ENCODE measurements around the gene ATP9A.
"Not testable (repeated sequence)": the region's sequence is repeated elsewhere in the genome, so short reads cannot be mapped to it uniquely, and the experiment has no call there.

Gene ATP9A

GRCh38 chr20:51653226-51653625, 115.0 kb downstream of the ATP9A start:
- DNase-seq (ENCODE audit: low spot score) = no peak

- no peak for DNase-seq (ENCODE audit: low spot score)
Measured at GRCh38 chr20:51651921-51652549, 116.2 kb downstream of the ATP9A start.

- no peak for DNase-seq (ENCODE audit: low spot score)
Measured at GRCh38 chr20:51650685-51651134, 117.5 kb downstream of the ATP9A start.

- DNase-seq (ENCODE audit: low spot score) = no peak
Measured at GRCh38 chr20:51648571-51648947, 119.6 kb downstream of the ATP9A start.

- no peak for DNase-seq (ENCODE audit: low spot score)
Measured at GRCh38 chr20:51647674-51648570, 120.3 kb downstream of the ATP9A start.

GRCh38 chr20:51643810-51644209, 124.4 kb downstream of the ATP9A start:
- DNase-seq (ENCODE audit: low spot score) = not testable (repeated sequence)

GRCh38 chr20:51643390-51643789, 124.8 kb downstream of the ATP9A start:
- no peak for DNase-seq (ENCODE audit: low spot score)

GRCh38 chr20:51641866-51642265, 126.3 kb downstream of the ATP9A start:
- DNase-seq (ENCODE audit: low spot score) = no peak

- DNase-seq (ENCODE audit: low spot score) = no peak
Measured at GRCh38 chr20:51640743-51641142, 127.4 kb downstream of the ATP9A start.

GRCh38 chr20:51639206-51639832, 128.9 kb downstream of the ATP9A start:
- peak; percentile 54 for DNase-seq (ENCODE audit: low spot score)

GRCh38 chr20:51637241-51637640, 130.9 kb downstream of the ATP9A start:
- no peak for DNase-seq (ENCODE audit: low spot score)

GRCh38 chr20:51636123-51636522, 132.1 kb downstream of the ATP9A start:
- no peak for DNase-seq (ENCODE audit: low spot score)

- no peak for DNase-seq (ENCODE audit: low spot score)
Measured at GRCh38 chr20:51635680-51636079, 132.5 kb downstream of the ATP9A start.

- no peak for DNase-seq (ENCODE audit: low spot score)
Measured at GRCh38 chr20:51634877-51635276, 133.3 kb downstream of the ATP9A start.

GRCh38 chr20:51634257-51634656, 133.9 kb downstream of the ATP9A start:
- no peak for DNase-seq (ENCODE audit: low spot score)

GRCh38 chr20:51633430-51633829, 134.8 kb downstream of the ATP9A start:
- DNase-seq (ENCODE audit: low spot score) = no peak

- no peak for DNase-seq (ENCODE audit: low spot score)
Measured at GRCh38 chr20:51631953-51632352, 136.2 kb downstream of the ATP9A start.

GRCh38 chr20:51631011-51631950, 136.9 kb downstream of the ATP9A start:
- DNase-seq (ENCODE audit: low spot score) = peak; percentile 96

- DNase-seq (ENCODE audit: low spot score) = no peak
Measured at GRCh38 chr20:51629399-51630058, 138.7 kb downstream of the ATP9A start.

GRCh38 chr20:51628533-51629398, 139.4 kb downstream of the ATP9A start:
- DNase-seq (ENCODE audit: low spot score) = no peak

Data from hepatic stellate cell (primary cell).